Activated T-cell treated with anti-CD3 and anti-CD28 coated beads for 24 hours (primary cell): Measurements from ENCODE around the gene SLC52A3.
"Not testable (repeated sequence)": the region's sequence is repeated elsewhere in the genome, so short reads cannot be mapped to it uniquely, and the experiment has no call there.

Experiments
- DNase-seq: peaks from one replicate; pipeline ENCODE4 v3.0.0-alpha.2; 2020; ENCODE audit warnings: low read depth

SLC52A3 gene

GRCh38 chr20:728256-728944 lies 39.9 kb downstream of the SLC52A3 start:
- DNase-seq: peak; percentile 44

- no peak for DNase-seq
Measured at GRCh38 chr20:726160-726559, 42.1 kb downstream of the SLC52A3 start.

- no peak for DNase-seq
Measured at GRCh38 chr20:725491-725890, 42.8 kb downstream of the SLC52A3 start.

GRCh38 chr20:724797-725196 lies 43.5 kb downstream of the SLC52A3 start:
- DNase-seq: not testable (repeated sequence)

- DNase-seq: no peak
Measured at GRCh38 chr20:723756-724155, 44.5 kb downstream of the SLC52A3 start.

- DNase-seq: no peak
Measured at GRCh38 chr20:722822-723644, 45.3 kb downstream of the SLC52A3 start.

GRCh38 chr20:721876-722275 lies 46.4 kb downstream of the SLC52A3 start:
- DNase-seq: no peak

GRCh38 chr20:719816-720215 lies 48.5 kb downstream of the SLC52A3 start:
- no peak for DNase-seq

GRCh38 chr20:719068-719467 lies 49.2 kb downstream of the SLC52A3 start:
- DNase-seq: no peak

- no peak for DNase-seq
Measured at GRCh38 chr20:717832-718231, 50.5 kb downstream of the SLC52A3 start.

GRCh38 chr20:717271-717670 lies 51.0 kb downstream of the SLC52A3 start:
- no peak for DNase-seq

GRCh38 chr20:714453-714852 lies 53.8 kb downstream of the SLC52A3 start:
- no peak for DNase-seq

GRCh38 chr20:711576-711975 lies 56.7 kb downstream of the SLC52A3 start:
- DNase-seq: no peak

- no peak for DNase-seq
Measured at GRCh38 chr20:710780-711450, 57.4 kb downstream of the SLC52A3 start.
